IPS-15b (cell line): ENCODE measurements around the gene ZNF107.

Experiments
- H3K27me3 ChIP-seq: one replicate; pipeline ENCODE4 v1.6.1; 2013; ENCODE audit warnings: low read length; ENCODE audit not compliant: control insufficient read depth, insufficient read depth
- H3K36me3 ChIP-seq: one replicate; pipeline ENCODE4 v1.6.1; 2013; ENCODE audit warnings: low read length; ENCODE audit not compliant: control insufficient read depth, insufficient read depth
- H3K4me1 ChIP-seq: one replicate; pipeline ENCODE4 v1.6.1; 2013; ENCODE audit warnings: mild to moderate bottlenecking, low read length; ENCODE audit not compliant: control insufficient read depth, insufficient read depth
- H3K4me3 ChIP-seq: one replicate; pipeline ENCODE4 v1.5.1; 2013; ENCODE audit warnings: low read depth, low read length
- H3K9ac ChIP-seq: one replicate; pipeline ENCODE4 v1.6.1; 2013; ENCODE audit warnings: low read depth, mild to moderate bottlenecking, low read length
- H3K9me3 ChIP-seq: one replicate; pipeline ENCODE4 v1.6.1; 2013; ENCODE audit warnings: mild to moderate bottlenecking, low read length; ENCODE audit not compliant: control insufficient read depth, insufficient read depth

ZNF107 gene

DNA sequence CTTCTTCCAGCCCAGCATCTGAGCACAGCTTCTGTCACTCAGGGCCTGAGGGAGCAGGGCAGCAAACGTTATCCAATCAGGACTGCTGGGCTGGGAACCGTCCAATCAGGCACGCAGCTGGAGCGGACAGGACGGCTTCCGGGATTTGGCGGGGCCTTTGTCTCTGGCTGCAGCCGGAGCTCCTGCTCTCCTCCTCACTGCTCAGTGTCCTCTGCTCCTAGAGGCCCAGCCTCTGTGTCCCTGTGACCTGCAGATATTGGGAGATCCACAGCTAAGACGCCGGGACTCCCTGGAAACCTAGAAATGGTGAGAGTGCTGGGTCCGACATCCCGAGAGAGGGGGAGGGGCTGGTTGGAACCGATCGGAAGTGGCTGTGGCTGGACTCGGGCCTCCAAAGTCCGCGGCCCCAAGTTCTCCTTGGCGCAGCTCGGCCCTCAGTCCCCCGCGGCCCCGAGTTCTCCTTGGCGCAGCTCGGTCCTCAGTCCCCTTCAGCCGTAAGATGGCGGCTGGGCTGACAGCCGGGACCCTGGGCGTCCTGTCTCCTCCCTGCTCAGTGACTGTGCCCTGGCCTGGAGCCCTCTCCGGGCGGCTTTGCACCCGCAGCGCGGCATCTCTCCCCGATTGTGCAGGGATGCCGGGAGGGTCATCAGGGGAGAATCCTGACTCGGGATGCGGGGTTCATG is at the start of gene ZNF107:
Gene ZNF107, plus strand, starts transcription at position 154 of the 683 bp plus-strand sequence. Its CDS starts 150 bp downstream, at position 304.
- Histone ChIP-seq H3K4me3 (peak within 1 kb of the TSS; percentile 95), H3K27me3 (no peaks in the 10 kb centered on the region), H3K9me3 (no peaks in the 10 kb centered on the region), H3K4me1 (no peaks in the 10 kb centered on the region), H3K36me3 (peaks cover 3% of the 10 kb centered on the region), H3K9ac (peak within 1 kb of the TSS; percentile 85)

DNA sequence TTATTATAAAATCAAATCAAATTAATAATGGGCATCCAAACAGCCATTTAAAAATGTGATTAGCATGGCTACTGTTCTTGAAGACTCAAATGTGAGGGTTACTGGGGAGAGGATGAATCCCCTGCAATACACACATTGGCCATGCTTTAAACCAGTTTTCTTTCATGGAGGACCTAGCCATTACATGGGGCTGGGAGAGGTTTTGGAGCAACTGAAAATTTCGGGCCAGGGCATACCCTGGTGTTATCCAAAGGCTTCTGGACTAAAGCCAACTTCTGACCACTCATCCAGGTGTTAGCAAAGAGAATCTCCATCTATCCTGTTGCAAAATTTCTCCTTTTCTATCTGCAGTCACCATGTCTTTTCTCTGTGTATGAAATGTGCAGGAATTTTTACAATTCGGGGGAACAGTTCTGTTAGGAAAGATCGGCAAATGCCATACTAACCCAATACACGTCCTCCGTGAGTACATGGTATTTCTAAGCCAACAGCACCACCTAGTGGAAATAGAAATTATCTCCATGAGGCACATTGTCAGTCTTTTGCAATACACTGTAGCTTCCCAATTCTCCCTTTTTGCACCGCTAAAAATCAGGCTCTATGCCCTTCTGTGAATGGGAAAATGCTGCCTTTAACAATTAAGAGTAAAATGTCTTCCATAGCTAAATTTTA is 47.0 kb upstream of the ZNF107 start:
- H3K4me1 ChIP-seq: no peaks in the 10 kb centered on the region
- H3K4me3 ChIP-seq: no peak overlapping the region
- no peaks in the 10 kb centered on the region for H3K27me3 ChIP-seq
- H3K9me3 ChIP-seq: peaks cover 41% of the 10 kb centered on the region
- H3K9ac ChIP-seq: no peak overlapping the region
- H3K36me3 ChIP-seq: no peaks in the 10 kb centered on the region

DNA sequence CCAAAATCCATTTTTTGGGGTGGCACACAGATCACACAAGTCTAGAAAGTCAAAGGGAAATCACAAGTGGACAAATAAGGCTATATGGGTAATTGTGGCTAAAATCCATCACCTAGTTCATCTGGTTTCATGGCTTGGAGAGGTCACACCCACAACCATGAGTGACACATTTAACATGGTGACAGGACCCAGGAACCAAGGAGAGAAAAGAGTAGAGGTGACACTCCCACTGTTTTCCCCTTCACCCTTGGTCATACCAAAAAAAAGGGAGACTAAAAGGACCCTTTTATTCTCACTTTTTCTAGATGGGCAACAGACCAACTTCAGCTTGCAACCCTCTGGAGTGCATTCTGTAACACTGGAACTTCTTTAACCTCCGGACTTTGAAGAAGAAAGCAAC is 46.2 kb upstream of the ZNF107 start:
- Histone ChIP-seq H3K4me3 (no peak overlapping the region), H3K36me3 (no peaks in the 10 kb centered on the region), H3K9ac (no peak overlapping the region), H3K4me1 (no peaks in the 10 kb centered on the region), H3K27me3 (no peaks in the 10 kb centered on the region), H3K9me3 (peaks cover 37% of the 10 kb centered on the region)

DNA sequence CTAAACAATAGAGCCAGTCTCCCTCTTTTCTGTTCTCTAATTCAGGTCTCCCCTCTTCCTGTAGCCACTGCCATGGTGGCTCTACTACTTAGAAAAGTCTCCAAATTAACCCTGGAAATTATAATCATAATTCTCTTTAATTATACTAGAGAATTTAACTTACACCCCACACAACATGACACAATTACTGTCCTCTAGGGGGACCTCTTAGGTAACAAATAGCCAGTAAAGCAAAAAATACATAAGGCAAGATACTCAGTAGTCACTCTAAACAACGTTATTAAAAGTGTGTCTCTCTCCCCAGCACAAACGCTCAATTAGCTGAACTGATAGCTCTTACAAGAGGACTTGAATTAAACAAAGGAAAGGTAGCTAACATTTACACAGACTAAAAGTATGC is 44.3 kb upstream of the ZNF107 start:
- Histone ChIP-seq H3K4me3 (no peak overlapping the region), H3K27me3 (no peaks in the 10 kb centered on the region), H3K36me3 (no peaks in the 10 kb centered on the region), H3K4me1 (no peaks in the 10 kb centered on the region), H3K9me3 (peaks cover 25% of the 10 kb centered on the region), H3K9ac (no peak overlapping the region)

DNA sequence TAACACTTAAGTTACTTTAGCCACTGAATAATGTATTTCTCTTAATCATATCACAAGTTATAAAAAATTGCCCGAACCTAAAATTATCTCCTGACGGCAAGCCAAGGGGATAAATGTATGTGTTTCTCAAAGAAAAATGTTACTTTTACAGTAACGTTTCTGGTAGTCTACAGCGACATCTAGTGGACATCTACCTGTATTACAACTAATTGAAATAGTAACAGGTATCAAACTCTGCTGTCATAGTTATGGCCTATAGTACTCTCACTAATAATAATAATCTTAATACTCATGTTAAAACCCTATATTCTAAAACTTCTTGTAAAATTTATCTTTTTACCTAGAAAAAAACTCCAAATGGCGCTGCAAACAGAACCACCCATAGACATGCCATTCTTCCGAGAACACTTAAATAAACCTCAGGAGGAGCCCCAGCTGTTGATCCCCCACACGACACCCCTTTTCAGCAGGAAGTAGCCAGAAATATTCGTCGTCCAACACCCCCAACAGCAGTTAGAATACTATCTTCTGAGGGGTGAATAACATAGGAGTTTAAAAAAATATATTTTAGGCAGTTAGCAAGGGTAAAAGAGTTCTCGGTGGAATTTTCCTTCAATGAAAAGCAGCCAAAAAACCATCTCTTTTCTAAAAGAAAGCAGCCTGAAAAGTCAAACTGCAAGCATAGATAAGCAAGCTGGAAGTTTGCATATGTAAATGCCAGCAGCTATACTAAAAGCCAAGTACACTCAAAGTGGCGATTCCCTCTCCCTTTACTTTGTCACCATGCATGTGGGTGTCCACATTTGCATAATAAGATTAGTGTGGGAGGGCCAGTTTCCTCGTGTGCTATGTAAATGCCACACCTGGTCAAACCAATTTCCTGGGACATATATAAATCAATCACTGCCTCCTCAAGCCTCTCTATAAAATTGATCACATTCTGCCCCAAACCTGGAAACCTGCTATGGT is 40.5 kb upstream of the ZNF107 start:
- Histone ChIP-seq H3K36me3 (no peaks in the 10 kb centered on the region), H3K9ac (no peak overlapping the region), H3K4me1 (no peaks in the 10 kb centered on the region), H3K27me3 (no peaks in the 10 kb centered on the region), H3K4me3 (no peak overlapping the region), H3K9me3 (peaks cover 23% of the 10 kb centered on the region)

DNA sequence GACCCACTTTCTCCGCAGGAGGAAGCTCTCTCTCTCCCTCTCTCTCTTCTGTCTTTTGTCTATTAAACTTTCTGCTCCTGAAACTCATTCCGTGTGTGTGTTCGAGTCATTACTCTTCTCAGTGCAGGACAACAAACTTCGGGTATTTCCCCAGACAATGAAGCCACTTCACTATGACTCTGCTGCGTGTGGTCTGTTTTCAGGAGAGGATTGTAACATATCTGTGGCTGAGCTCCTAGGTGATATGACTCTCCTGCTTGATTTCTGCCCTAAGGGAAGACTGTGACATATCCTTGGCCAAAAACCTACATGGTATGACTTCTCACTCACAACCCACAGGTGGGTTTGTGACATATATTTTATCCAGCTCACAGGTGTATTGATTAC is 39.9 kb upstream of the ZNF107 start:
- Histone ChIP-seq H3K4me1 (no peaks in the 10 kb centered on the region), H3K4me3 (no peak overlapping the region), H3K27me3 (no peaks in the 10 kb centered on the region), H3K36me3 (no peaks in the 10 kb centered on the region), H3K9me3 (peaks cover 21% of the 10 kb centered on the region), H3K9ac (no peak overlapping the region)

DNA sequence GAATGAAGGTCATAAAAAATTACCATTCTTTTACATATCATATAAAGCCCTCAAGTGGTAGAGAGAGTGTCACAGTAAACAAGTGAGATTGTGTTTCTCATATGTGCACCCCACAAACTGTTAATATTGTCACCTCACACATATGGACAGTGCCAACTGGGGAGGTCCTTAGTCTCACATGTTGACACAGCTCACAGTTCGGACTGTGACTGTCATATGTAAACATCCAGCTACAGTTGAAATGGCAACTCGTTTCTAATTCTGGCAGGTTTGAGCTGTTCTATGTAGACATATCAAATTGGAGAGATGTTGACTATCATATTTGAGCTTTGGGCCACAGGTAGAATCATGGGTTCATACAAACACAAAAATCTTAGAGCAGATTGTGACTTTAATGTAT is 39.4 kb upstream of the ZNF107 start:
- Histone ChIP-seq H3K4me3 (no peak overlapping the region), H3K4me1 (no peaks in the 10 kb centered on the region), H3K9me3 (peaks cover 17% of the 10 kb centered on the region), H3K9ac (no peak overlapping the region), H3K36me3 (no peaks in the 10 kb centered on the region), H3K27me3 (no peaks in the 10 kb centered on the region)

DNA sequence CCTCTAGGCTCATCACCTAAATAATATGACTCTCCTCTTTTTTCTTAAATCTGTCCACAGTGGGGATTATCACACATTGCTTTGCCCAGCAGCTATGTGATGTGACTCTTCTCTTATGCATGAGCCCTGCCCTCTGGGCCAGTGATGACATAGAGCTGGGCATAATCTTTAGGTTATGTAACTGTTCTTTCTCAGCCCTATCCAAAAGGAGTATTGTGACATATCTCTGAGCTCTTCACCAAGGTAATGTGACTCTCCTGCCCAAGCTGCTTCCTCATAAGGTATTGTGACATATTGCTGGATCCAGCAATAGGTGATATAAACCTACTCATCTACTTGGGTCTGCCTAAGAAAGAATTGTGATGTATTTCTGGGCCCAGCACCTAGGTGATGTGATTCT is 37.7 kb upstream of the ZNF107 start:
- Histone ChIP-seq H3K36me3 (no peaks in the 10 kb centered on the region), H3K9me3 (peaks cover 19% of the 10 kb centered on the region), H3K4me1 (no peaks in the 10 kb centered on the region), H3K9ac (no peak overlapping the region), H3K4me3 (no peak overlapping the region), H3K27me3 (no peaks in the 10 kb centered on the region)

DNA sequence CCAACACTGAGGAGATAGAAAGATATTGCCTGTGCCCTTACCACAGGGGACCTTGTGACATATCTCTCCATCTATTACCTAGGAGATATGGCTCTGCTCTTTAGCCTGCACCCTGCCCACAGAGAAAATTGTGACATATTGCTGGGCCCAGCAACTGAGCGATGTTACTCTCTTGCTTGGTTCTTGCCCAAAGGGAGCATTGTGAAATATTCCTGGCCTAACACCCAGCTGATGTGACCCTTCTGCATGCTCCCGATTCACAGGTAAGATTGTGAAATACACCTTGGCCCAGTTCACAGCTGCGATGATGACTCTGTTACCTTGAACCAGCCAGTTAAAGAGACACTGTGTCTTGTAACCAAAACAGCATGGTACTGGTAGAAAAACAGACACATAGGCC is 37.2 kb upstream of the ZNF107 start:
- H3K27me3 ChIP-seq: no peaks in the 10 kb centered on the region
- H3K4me1 ChIP-seq: no peaks in the 10 kb centered on the region
- no peaks in the 10 kb centered on the region for H3K36me3 ChIP-seq
- H3K9me3 ChIP-seq: peaks cover 21% of the 10 kb centered on the region
- no peak overlapping the region for H3K9ac ChIP-seq
- no peak overlapping the region for H3K4me3 ChIP-seq

DNA sequence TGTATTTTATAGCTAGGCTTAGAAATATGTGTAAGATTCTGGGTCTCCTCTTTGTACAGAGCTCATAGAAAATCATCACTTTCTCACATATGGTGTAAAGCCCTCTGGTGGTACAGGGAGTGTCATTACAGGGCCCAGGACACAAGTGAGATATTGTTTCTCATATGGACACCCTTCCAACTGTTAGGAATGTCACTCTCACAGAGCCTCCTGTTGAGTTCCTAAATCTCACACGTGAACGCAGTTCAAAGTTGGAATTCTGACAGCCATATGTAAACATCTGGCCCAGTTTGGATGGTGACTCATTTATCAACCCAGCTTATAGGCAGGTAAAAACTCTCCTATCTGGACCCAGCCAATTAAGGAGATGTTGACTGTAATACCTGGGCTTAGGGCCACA is 35.4 kb upstream of the ZNF107 start:
- Histone ChIP-seq H3K9ac (no peak overlapping the region), H3K9me3 (peaks cover 27% of the 10 kb centered on the region), H3K4me3 (no peak overlapping the region), H3K27me3 (no peaks in the 10 kb centered on the region), H3K4me1 (no peaks in the 10 kb centered on the region), H3K36me3 (no peaks in the 10 kb centered on the region)

DNA sequence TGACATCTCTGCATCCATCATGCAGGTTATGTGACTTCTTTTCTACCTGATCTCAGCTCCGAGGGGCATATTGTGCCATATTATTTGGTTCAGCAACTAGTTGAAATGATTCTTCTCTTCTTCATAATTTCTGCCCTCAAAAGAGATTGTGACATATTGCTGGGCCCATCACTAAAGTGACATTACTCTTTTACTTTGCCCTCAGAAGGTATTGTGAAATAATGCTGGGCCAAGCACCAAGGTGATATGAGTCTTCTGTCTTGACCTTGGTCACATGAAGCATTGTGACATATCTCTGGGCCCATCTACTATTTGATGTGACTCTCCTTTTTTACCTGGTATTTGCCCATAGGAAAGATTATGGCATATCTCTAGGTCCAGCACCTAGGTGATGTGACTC is 33.9 kb upstream of the ZNF107 start:
- H3K27me3 ChIP-seq: no peaks in the 10 kb centered on the region
- H3K9ac ChIP-seq: no peak overlapping the region
- no peaks in the 10 kb centered on the region for H3K36me3 ChIP-seq
- no peak overlapping the region for H3K4me3 ChIP-seq
- no peaks in the 10 kb centered on the region for H3K4me1 ChIP-seq
- H3K9me3 ChIP-seq: peaks cover 27% of the 10 kb centered on the region
